B cell (primary cell): ENCODE results near the gene TSEN2. TPM values are rescaled to one million over a fixed set of nuclear protein-coding genes. Genes with fewer than 3 reads are reported as not detected.

Source experiments
- ATAC-seq: fragments of 200-7000 bp; cut with Tn5 transposase; one replicate; pipeline ENCODE4 v1.10.0; 2021; ENCODE audit warnings: low read depth, mild to moderate bottlenecking, moderate number of reproducible peaks, moderate library complexity
- CTCF ChIA-PET: fragments of 350-600 bp; sonication (Branson Sonifier 250); formaldehyde crosslinking; loops from one replicate; lab custom pipeline; 2021; ENCODE audit warnings: antibody characterized with exemption, inconsistent platforms; lab: Charles Lee
- POLR2A ChIA-PET: fragments of 350-600 bp; sonication (Branson Sonifier 250); formaldehyde crosslinking; loops from one replicate; lab custom pipeline; 2021; ENCODE audit warnings: antibody characterized with exemption; lab: Charles Lee
- DNase-seq: peaks from one replicate; pipeline ENCODE4 v3.0.0; 2013
- H2AFZ ChIP-seq: 2 replicates; pipeline ENCODE4 v1.6.1; 2012; ENCODE audit warnings: mild to moderate bottlenecking, low read depth, low read length; ENCODE audit not compliant: insufficient read depth, poor library complexity, severe bottlenecking
- H3K27ac ChIP-seq, 2 donors: 1 replicate in 1 of 2; 2 replicates in 1 of 2; pipeline ENCODE4 v1.5.1; 2012 to 2013; ENCODE audit warnings: low read length in 2 of 2, mild to moderate bottlenecking in 2 of 2, moderate library complexity in 1 of 2
- H3K27me3 ChIP-seq, 4 experiments: fragments of 200-600 bp in 1 of 4; sonication (generic) in 1 of 4; replicated peaks in 1 of 4; 1 replicate in 2 of 4; 2 replicates in 2 of 4; pipeline versions ENCODE4 v1.6.1 to v1.7.0; 2013 to 2016; ENCODE audit warnings: low read length in 3 of 4, mild to moderate bottlenecking in 2 of 4, mixed read lengths in 1 of 4, moderate library complexity in 1 of 4; ENCODE audit not compliant: insufficient read depth in 4 of 4, control insufficient read depth in 3 of 4; ENCODE audit errors: control extremely low read depth in 1 of 4
- H3K36me3 ChIP-seq, 2 experiments: replicated peaks in 1 of 2; 1 replicate in 1 of 2; 2 replicates in 1 of 2; pipeline versions ENCODE4 v1.6.1 to v1.7.1; 2013; ENCODE audit warnings: low read length in 1 of 2; ENCODE audit not compliant: insufficient read depth in 2 of 2, control insufficient read depth in 1 of 2; ENCODE audit errors: control extremely low read depth in 1 of 2, extremely low read depth in 1 of 2
- H3K4me1 ChIP-seq, 2 donors: fragments of 200-600 bp in 1 of 2; sonication (generic) in 1 of 2; 1 replicate in 1 of 2; 2 replicates in 1 of 2; pipeline versions ENCODE4 v1.5.1 to v1.6.1; 2013 to 2017; ENCODE audit warnings: low read length in 2 of 2; ENCODE audit not compliant: control insufficient read depth in 2 of 2, insufficient read depth in 2 of 2
- H3K4me2 ChIP-seq: replicated peaks from 2 replicates; pipeline ENCODE3; 2012; ENCODE audit warnings: mild to moderate bottlenecking, low read depth, low read length; ENCODE audit not compliant: poor library complexity, severe bottlenecking
- H3K4me3 ChIP-seq, 5 experiments: fragments of 200-600 bp in 1 of 5; sonication (generic) in 1 of 5; 1 replicate in 3 of 5; 2 replicates in 2 of 5; pipeline versions ENCODE4 v1.5.1 to v1.7.0; 2011 to 2016; ENCODE audit warnings: low read length in 4 of 5, mild to moderate bottlenecking in 4 of 5, low read depth in 2 of 5, control low read depth in 1 of 5, moderate library complexity in 1 of 5; ENCODE audit not compliant: insufficient read depth in 1 of 5; ENCODE audit errors: control extremely low read depth in 1 of 5, extremely low read depth in 1 of 5
- H3K79me2 ChIP-seq: fragments of 200-600 bp; sonication (generic); one replicate; pipeline ENCODE4 v1.6.0; 2016; ENCODE audit warnings: low read length; ENCODE audit not compliant: control insufficient read depth, insufficient read depth
- H3K9ac ChIP-seq: fragments of 200-600 bp; sonication (generic); 2 replicates; pipeline ENCODE4 v1.6.1; 2017; ENCODE audit warnings: mild to moderate bottlenecking, low read length, moderate library complexity
- H3K9me3 ChIP-seq, 3 donors: one replicate each; pipeline versions ENCODE4 v1.6.1 to v1.7.1; 2013; ENCODE audit warnings: low read length in 2 of 3; ENCODE audit not compliant: control insufficient read depth in 2 of 3, insufficient read depth in 1 of 3; ENCODE audit errors: control extremely low read depth in 1 of 3
- H4K20me1 ChIP-seq: 2 replicates; pipeline ENCODE4 v1.6.0; 2012; ENCODE audit warnings: mild to moderate bottlenecking, low read length; ENCODE audit not compliant: insufficient read depth, control insufficient read depth, poor library complexity, severe bottlenecking
- H3K27ac Mint-ChIP-seq: one replicate; pipeline ENCODE4 v1.8.0; 2021; ENCODE audit warnings: mixed read lengths
- H3K27me3 Mint-ChIP-seq: one replicate; pipeline ENCODE4 v1.8.0; 2021; ENCODE audit warnings: mixed read lengths
- H3K4me1 Mint-ChIP-seq: one replicate; pipeline ENCODE4 v1.8.0; 2021; ENCODE audit warnings: mixed read lengths
- H3K4me3 Mint-ChIP-seq: one replicate; pipeline ENCODE4 v1.8.0; 2021; ENCODE audit warnings: mixed read lengths
- H3K9me3 Mint-ChIP-seq: one replicate; pipeline ENCODE4 v1.8.0; 2022; ENCODE audit warnings: mixed read lengths; ENCODE audit not compliant: insufficient read depth
- EZH2 ChIP-seq: IDR thresholded peaks from 2 replicates; pipeline ENCODE4 v1.6.1; 2012; ENCODE audit warnings: borderline replicate concordance, low read depth, mild to moderate bottlenecking, moderate library complexity, low read length; ENCODE audit not compliant: insufficient read depth, poor library complexity, severe bottlenecking
- WGBS: methylation state at CpG from one replicate; pipeline ENCODE4 v1.1.5; 2013; ENCODE audit warnings: missing lambda C conversion rate; ENCODE audit not compliant: insufficient coverage; 5-methylcytosine and 5-hydroxymethylcytosine counted together
- intact Hi-C: fragments of 100-400 bp; cut with micrococcal nuclease; formaldehyde crosslinking; loops from one replicate; pipeline ENCODE4 v1.10.0; 2022
- polyA plus RNA-seq: library from polyadenylated mRNA; depleted of rRNA; stranded (reverse); fragments of >200 nt; gene quantifications from 2 replicates; pipeline ENCODE4 v1.2.3, GENCODE V29; 2012
- total RNA-seq, 2 donors: library from RNA; stranded (reverse); fragments of 120-200 nt in 1 of 2; gene quantifications; 1 replicate in 1 of 2; 2 replicates in 1 of 2; pipeline versions ENCODE4 v1.2.3 to v1.2.4, GENCODE V29; 2013 to 2022
- TF ChIP-seq, protein P1 (sequence below): fragments of 200-600 bp; IDR thresholded peaks from one replicate; pipeline ENCODE4 v1.8.0; 2022; ENCODE audit warnings: antibody characterized with exemption, mild to moderate bottlenecking

Gene TSEN2
- total and polyA plus RNA-seq, 2 donors (not counting 1 experiment from before 2014, with no cell fraction given): 13.4 to 17.6 TPM

DNA sequence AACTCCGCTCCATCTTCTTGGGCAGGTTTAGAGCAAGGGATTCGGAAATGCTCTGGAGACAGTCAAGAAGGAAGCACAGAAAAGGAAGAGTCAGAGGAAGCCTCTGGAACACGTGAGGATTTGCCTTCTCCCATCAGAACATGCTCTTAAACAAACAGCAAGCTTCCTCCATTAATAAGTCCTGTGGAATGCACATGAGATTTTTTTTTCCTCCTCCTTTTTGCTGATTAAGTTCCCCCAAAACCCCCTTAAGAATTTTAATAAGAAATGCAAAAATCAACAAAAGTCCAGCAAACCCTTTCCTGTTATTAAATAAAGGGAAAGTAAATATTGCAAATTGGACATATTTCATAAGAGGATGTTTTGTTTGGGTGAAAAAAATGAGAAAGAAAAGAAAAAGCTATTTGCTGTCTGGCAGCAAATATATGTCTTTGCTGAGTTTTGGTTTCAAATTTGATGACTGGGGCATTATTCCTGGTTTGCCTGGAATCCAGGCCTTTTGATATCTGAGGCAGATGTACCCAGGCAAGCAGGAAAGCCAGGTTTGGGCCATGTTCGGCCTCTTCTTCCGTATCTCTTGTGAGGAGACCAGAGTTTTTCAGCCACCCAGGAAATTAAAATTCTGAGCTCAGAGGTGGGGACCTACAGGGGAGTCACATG lies 7.9 kb upstream of the TSEN2 start:
- H2AFZ ChIP-seq: no peak overlapping the region
- WGBS: 85% methylated on average over 3 of the region's 5 CpGs
- no peaks in the 10 kb centered on the region for H3K27me3 ChIP-seq
- no peak overlapping the region for H3K4me3 ChIP-seq
- Mint-ChIP-seq H3K27ac (no peak overlapping the region), H3K27me3 (no peaks in the 10 kb centered on the region), H3K9me3 (no peaks in the 10 kb centered on the region), H3K4me3 (no peak overlapping the region), H3K4me1 (peaks cover 4% of the 10 kb centered on the region)
- no peaks in the 10 kb centered on the region for H3K36me3 ChIP-seq
- TF ChIP-seq EZH2: no peak
- TF ChIP-seq, protein P1, sequence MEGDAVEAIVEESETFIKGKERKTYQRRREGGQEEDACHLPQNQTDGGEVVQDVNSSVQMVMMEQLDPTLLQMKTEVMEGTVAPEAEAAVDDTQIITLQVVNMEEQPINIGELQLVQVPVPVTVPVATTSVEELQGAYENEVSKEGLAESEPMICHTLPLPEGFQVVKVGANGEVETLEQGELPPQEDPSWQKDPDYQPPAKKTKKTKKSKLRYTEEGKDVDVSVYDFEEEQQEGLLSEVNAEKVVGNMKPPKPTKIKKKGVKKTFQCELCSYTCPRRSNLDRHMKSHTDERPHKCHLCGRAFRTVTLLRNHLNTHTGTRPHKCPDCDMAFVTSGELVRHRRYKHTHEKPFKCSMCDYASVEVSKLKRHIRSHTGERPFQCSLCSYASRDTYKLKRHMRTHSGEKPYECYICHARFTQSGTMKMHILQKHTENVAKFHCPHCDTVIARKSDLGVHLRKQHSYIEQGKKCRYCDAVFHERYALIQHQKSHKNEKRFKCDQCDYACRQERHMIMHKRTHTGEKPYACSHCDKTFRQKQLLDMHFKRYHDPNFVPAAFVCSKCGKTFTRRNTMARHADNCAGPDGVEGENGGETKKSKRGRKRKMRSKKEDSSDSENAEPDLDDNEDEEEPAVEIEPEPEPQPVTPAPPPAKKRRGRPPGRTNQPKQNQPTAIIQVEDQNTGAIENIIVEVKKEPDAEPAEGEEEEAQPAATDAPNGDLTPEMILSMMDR: no peak
- no peak overlapping the region for H3K27ac ChIP-seq
- ATAC-seq (no peak), DNase-seq (no peak)
- H3K9me3 ChIP-seq: no peaks in the 10 kb centered on the region
- ChIA-PET CTCF (interaction anchor here (10.5 kb wide), 1 partner anchor 342 kb away, joined by 200 read pairs; no protein-coding TSS in a partner anchor), POLR2A (no interaction called here)
- H3K4me2 ChIP-seq: no peak overlapping the region
- H3K79me2 ChIP-seq: no peaks in the 10 kb centered on the region
- H3K4me1 ChIP-seq: peaks cover 0 to 9% of the 10 kb centered on the region in 2 donors
- no peaks in the 10 kb centered on the region for H4K20me1 ChIP-seq
- no peak overlapping the region for H3K9ac ChIP-seq
- intact Hi-C loops: no loop called here

DNA sequence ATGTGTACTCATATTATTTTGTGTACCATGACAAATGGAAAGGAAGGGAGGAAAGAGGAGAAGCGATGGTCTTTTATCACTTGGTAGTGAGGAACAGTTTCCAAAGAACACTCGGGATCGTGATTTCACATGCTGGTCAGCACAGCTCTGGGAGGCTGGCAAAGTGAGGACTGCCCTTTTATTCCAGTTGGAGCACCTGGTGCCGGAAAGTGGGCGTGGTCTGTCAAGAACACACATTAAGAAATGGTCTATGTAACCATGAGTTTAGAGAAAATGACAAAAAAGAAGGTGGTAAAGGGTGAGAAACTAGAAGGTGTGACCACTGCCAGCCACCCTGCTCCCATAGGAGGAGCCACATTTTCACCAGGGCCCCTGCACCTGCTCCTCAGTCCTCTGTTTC lies 7.0 kb upstream of the TSEN2 start:
- no peak for ATAC-seq
- intact Hi-C loops: no loop called here

More for the DNA sequence above, 7.0 kb upstream of the TSEN2 start:
- ChIA-PET POLR2A (no interaction called here), CTCF (interaction anchor here (0.6 to 10.5 kb wide), 2 partner anchors 205 to 343 kb away, joined by 3 to 200 read pairs; no protein-coding TSS in a partner anchor)
- DNase-seq: no peak
- no peak overlapping the region for H2AFZ ChIP-seq
- TF ChIP-seq, protein P1: no peak
- TF ChIP-seq EZH2: no peak
- no peaks in the 10 kb centered on the region for H3K9me3 ChIP-seq
- H3K36me3 ChIP-seq: no peaks in the 10 kb centered on the region
- Mint-ChIP-seq H3K27ac (no peak overlapping the region), H3K4me1 (peaks cover 4% of the 10 kb centered on the region), H3K4me3 (no peak overlapping the region), H3K27me3 (no peaks in the 10 kb centered on the region), H3K9me3 (no peaks in the 10 kb centered on the region)
- H4K20me1 ChIP-seq: no peaks in the 10 kb centered on the region
- no peak overlapping the region for H3K4me2 ChIP-seq
- no peak overlapping the region for H3K4me3 ChIP-seq
- no peaks in the 10 kb centered on the region for H3K27me3 ChIP-seq
- H3K4me1 ChIP-seq: peaks cover 0 to 9% of the 10 kb centered on the region in 2 donors
- no peak overlapping the region for H3K27ac ChIP-seq
- 100% methylated on average over 5 of the region's 5 CpGs for WGBS
- no peaks in the 10 kb centered on the region for H3K79me2 ChIP-seq
- no peak overlapping the region for H3K9ac ChIP-seq
